ENCODE results near the gene CDH11.

CDH11 gene

DNA sequence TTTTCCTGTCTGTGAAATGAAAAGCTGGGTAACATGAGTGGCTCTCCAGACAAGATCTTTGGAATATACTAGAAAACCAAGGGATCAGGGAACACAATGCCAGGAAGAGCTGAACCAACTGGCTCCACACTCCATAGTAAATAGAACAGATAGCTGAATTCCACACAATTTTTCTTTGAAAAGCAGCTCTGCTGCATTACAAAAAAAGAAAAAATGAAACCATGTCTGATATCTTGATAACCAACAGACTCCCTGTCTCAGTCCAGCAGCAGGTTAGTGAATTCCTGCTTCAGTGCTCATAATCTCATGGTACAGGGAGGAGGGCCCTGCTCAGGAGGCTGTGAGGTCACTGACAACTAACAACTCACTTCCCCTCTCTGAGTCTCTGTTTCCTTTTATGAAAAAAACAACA, 97.1 kb downstream of the CDH11 start:
- no peak for DNase-seq (ENCODE audit: low read depth, low spot score)

DNA sequence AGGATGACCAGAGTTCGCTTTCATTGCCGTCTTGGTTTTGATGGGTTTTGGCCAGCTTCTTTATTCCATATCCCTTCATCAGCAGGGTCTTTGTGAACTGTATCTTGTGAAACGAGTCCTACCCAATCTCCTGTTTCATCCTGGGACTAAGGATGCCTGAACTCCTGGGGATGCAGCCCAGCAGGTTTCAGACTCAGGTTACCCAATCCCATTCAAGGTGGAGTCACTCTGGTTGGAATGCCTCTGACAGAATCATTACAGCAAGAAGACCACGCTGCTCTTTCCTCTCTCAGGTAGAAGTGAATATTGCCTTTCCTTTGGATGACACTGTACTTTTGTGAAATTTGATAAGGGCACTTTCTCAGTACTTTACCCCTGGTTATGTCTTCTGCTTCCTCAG, 98.1 kb downstream of the CDH11 start:
- no peak for DNase-seq (ENCODE audit: low read depth, low spot score)

DNA sequence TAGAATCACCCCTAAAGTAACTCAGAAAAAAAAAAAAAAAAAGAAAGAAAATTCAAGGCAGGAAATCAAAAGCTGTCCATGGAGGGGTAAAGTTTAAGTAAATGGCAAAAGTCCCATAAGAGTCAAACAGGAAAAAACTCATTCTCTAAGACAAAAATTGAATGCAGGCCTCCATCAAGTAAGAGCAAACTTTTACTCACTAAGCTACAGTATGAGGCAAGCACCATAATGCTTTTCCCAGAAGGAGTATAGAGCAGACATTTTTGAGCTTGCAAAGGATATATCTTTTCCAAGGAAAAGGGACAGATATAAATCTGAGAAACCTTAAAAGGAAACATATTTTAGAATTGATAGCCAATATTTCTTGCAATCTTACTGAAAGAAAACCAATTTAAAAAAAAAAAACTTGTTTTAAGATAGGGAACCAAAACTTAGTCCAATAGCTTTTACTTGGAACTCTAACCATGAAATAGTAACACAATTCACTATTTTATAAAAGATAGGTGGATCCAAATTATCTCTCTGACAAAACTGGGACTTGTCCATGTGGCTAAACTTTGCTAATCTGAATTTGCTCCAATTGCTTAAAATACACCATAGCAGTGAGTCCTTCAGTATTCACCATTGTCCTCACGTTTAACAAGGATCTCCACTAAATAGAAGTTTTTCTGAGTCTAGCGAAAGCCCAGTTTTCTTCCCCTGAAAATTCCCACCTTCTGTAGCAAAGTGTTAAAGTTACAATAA, 99.8 kb downstream of the CDH11 start:
- DNase-seq (ENCODE audit: low read depth, low spot score) = no peak

GRCh38 chr16:65016754-65017153, 105.1 kb downstream of the CDH11 start:
- DNase-seq (ENCODE audit: low read depth, low spot score) = no peak

DNA sequence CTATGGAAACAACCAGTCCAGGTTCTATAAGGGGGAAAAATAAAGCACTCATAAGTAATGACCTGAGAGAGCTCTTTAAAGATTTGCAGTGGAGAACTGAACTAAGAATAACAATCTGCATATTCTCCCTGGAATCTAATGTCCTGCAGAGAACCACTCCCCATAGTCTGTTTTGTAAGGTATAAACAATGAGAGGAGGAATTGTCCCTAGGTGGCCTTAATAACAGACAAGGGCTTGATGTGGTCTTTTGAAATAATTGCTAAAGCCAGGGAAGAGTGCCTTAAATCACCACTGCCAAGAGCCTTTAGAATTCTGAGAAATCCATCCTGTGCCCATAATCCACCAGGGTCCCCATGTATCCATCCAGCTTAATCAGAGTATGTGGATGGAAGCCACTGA, 106.3 kb downstream of the CDH11 start:
- peak; percentile 32 for DNase-seq (ENCODE audit: low read depth, low spot score)

DNA sequence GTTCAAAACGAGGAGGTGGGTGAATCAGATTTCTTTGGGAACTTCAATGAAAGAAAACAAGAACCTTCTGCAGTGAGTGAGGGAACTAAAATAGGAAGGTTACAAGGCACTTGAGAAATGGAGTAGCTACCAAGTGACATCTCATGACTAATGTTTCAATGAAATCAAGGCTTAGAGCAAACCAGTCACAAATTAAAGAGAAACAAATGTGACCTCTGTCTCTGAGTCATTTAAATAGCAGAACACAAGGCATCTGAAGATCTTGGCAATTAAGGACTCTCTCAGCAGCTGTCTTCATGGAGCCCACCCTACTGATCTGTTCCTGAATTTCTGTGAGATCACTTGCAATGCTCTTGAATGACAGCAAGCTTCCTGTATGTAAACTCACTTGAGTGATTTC, 109.5 kb downstream of the CDH11 start:
- no peak for DNase-seq (ENCODE audit: low read depth, low spot score)

DNA sequence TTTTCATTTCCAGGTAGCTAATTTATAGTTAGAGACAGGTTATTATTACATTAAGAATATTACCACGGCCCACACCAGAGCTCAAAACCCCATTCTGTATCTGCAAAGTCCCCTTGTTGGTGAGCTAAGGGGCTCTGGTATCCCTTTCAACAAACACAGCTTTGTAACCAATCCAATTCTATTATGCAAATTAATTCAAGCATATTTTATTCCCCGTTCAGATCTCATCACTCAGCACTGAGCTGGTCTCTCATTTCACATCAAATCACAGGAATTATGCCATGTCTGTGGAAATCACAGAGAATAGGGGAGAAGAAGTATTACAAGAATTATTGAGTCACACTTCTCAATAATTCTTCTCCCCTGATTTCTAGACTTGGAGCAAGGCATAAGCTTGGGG, 111.7 kb downstream of the CDH11 start:
- DNase-seq (ENCODE audit: low read depth, low spot score) = no peak

- no peak for DNase-seq (ENCODE audit: low read depth, low spot score)
Observed at GRCh38 chr16:65005696-65006095, 116.2 kb downstream of the CDH11 start.

- DNase-seq (ENCODE audit: low read depth, low spot score) = no peak
Observed at GRCh38 chr16:65004570-65004969, 117.3 kb downstream of the CDH11 start.

- DNase-seq (ENCODE audit: low read depth, low spot score) = no peak
Observed at GRCh38 chr16:65003621-65004020, 118.2 kb downstream of the CDH11 start.

GRCh38 chr16:65002265-65002664, 119.6 kb downstream of the CDH11 start:
- DNase-seq (ENCODE audit: low read depth, low spot score) = no peak

GRCh38 chr16:65000654-65001053, 121.2 kb downstream of the CDH11 start:
- no peak for DNase-seq (ENCODE audit: low read depth, low spot score)

- no peak for DNase-seq (ENCODE audit: low read depth, low spot score)
Observed at GRCh38 chr16:64997751-64998150, 124.1 kb downstream of the CDH11 start.

GRCh38 chr16:64997121-64997520, 124.7 kb downstream of the CDH11 start:
- no peak for DNase-seq (ENCODE audit: low read depth, low spot score)

DNA sequence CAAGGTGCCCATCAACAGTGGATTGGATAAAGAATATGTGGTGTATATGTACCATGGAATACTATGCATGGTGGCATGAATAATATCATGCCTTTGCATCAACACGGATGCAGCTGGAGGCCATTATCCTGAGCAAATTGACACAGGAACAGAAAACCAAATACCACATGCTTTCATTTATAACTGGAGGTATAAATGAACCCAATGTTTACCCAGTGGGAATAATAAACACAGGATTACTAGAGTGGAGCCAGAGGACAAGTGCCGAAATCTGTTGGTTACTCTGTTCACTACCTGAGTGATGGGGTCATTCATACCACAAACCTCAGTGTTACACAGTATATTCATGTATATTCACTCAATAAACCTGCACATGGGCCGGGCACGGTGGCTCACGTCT, 125.2 kb downstream of the CDH11 start:
- DNase-seq (ENCODE audit: low read depth, low spot score) = no peak

GRCh38 chr16:64993464-64993863, 128.4 kb downstream of the CDH11 start:
- no peak for DNase-seq (ENCODE audit: low read depth, low spot score)

DNA sequence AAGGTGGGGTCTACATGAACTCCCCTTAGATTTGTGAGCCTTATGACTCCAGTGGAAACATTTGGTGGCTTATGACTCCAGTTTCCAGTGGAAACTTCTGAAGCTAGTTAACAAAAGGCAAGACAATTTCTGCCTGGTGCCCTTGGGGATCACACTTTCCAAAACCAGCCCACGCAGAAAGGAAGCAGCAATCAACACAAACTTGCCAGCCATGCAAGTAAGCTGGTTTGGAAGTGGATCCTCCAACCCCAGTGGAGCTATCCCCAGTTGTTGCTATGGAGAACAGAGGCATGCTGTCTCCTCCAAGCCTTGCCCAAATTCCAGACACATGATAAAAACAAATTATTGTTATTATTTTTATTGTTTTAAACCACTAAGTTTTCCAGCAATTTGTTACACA, 130.9 kb downstream of the CDH11 start:
- DNase-seq (ENCODE audit: low read depth, low spot score) = no peak

- DNase-seq (ENCODE audit: low read depth, low spot score) = no peak
Observed at GRCh38 chr16:64990101-64990500, 131.8 kb downstream of the CDH11 start.

GRCh38 chr16:64989050-64989449, 132.8 kb downstream of the CDH11 start:
- DNase-seq (ENCODE audit: low read depth, low spot score) = no peak

- peak; percentile 68 for DNase-seq (ENCODE audit: low read depth, low spot score)
Observed at GRCh38 chr16:64983963-64984362, 137.9 kb downstream of the CDH11 start.

DNA sequence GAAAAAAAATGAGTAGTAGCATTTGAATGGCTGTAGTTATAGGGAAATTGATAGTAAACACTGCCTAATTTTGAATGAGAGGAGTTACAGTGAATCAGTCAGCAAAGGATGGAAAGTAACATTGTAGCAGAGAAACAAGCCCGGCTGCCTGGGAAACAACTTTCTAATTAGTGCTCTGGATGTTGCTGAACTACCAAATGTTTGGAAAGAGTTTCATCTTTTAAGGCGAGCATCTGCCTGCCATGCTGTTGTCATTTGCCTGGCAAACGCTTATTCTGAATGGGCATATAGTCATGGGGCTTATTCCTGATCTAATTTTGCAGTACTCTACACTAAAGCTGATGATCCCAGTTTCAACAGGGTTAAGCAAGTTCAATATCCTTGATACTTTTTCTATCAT, 138.6 kb downstream of the CDH11 start:
- no peak for DNase-seq (ENCODE audit: low read depth, low spot score)

DNA sequence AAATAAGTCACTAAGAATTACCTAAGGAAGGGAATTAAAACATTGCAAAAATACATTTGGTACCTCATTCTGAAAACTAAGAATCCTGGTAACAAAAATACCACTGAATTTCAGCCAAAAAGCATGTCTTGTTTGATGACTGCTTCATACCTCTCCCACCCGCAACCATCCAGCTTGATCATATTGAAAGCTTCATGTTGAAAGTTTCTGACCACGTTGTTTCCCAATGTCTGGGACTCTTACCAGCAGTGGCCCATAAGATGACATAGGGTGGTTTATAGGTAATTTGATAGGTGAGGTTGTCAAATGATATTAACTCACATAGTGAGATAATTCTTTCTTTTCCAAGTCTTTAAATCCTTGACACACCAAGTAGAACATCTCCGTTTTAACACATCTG, 139.3 kb downstream of the CDH11 start:
- no peak for DNase-seq (ENCODE audit: low read depth, low spot score)

DNA sequence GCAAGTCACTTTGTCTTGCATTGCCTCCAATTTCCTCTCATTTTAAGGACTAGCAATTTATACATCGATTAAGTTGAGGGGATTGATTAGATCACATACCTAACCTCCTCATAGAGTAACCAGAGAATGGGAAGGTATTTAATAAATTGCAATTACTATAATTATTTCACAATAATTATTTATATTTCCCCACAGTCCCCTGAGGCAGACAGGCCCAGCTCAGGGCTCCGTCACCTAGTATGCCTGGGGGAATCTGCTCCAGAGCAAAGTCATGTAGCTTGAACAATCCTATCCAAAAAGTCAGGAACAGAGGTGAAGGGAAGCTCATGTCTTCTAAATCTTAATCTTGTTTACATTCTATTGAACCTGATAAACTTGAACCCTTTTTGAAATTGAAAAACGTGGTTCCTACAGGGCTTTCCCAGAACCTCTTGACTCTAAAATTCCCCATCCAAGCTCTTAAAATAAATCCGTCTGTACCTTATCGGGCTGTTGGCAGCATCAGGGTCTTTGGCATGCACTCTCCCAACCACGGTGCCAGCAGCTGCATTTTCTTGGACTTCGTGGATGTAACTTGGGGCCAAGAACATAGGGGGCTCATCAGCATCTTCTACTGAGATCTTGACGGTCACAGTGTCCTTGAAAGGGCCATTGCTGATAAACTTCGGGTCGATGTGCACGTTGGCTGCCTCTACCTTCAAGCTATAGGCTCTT, 140.1 kb downstream of the CDH11 start:
- no peak for DNase-seq (ENCODE audit: low read depth, low spot score)

All from brain pericyte (primary cell).